Prostate gland (tissue), 2 donors: ENCODE results near the gene AUTS2. TPM values are rescaled to one million over a fixed set of nuclear protein-coding genes. Genes with fewer than 3 reads are reported as not detected.

ENCODE experiments used
- DNase-seq: peaks from one replicate; pipeline ENCODE4 v3.0.0-alpha.2; 2019; ENCODE audit warnings: low spot score
- H3K27ac ChIP-seq, 2 donors: fragments of 200-600 bp; sonication (generic); 2 replicates each; pipeline ENCODE4 v1.5.1; 2017 to 2019
- H3K27me3 ChIP-seq: fragments of 200-600 bp; sonication (generic); replicated peaks from 2 replicates; pipeline ENCODE4 v1.5.1; 2019; ENCODE audit not compliant: insufficient read depth
- H3K36me3 ChIP-seq, 2 donors: fragments of 200-600 bp; sonication (generic); 1 replicate in 1 of 2; 2 replicates in 1 of 2; pipeline versions ENCODE4 v1.5.1 to v1.8.1; 2017 to 2019
- H3K4me1 ChIP-seq: fragments of 200-600 bp; sonication (generic); replicated peaks from 2 replicates; pipeline ENCODE4 v1.5.1; 2019
- H3K4me3 ChIP-seq, 2 donors: fragments of 200-600 bp; sonication (generic); 2 replicates each; pipeline ENCODE4 v1.5.1; 2017 to 2019
- H3K9me3 ChIP-seq: fragments of 200-600 bp; sonication (generic); 2 replicates; pipeline ENCODE4 v1.5.1; 2017
- POLR2A ChIP-seq: fragments of 450-650 bp; IDR thresholded peaks from one replicate; pipeline ENCODE4 v1.6.1; 2016; ENCODE audit warnings: antibody characterized with exemption, mild to moderate bottlenecking
- POLR2AphosphoS5 ChIP-seq: sonication (generic); formaldehyde crosslinking; IDR thresholded peaks from one replicate; pipeline ENCODE4 v1.6.1; 2017; ENCODE audit warnings: antibody characterized with exemption
- WGBS: methylation state at CpG from one replicate; pipeline ENCODE4 v1.1.5; 2018; 5-methylcytosine and 5-hydroxymethylcytosine counted together
- intact Hi-C: fragments of 100-400 bp; cut with DNase I; formaldehyde crosslinking; loops from one replicate; pipeline ENCODE4 v1.14.2; 2022
- total RNA-seq, 2 donors: library from RNA; depleted of rRNA; stranded (reverse); fragments of >200 nt; gene quantifications; one replicate each; pipeline ENCODE4 v1.1.0, GENCODE V29; 2016
- TF ChIP-seq, protein P1 (sequence below), 4 experiments: fragments of 200-600 bp in 2 of 4; fragments of 450-650 bp in 2 of 4; sonication (generic) in 2 of 4; IDR thresholded peaks; 1 replicate in 3 of 4; 2 replicates in 1 of 4; pipeline ENCODE4 v1.5.1; 2016 to 2019; ENCODE audit warnings: antibody characterized with exemption in 4 of 4, mild to moderate bottlenecking in 2 of 4, moderate library complexity in 2 of 4

AUTS2 gene
- total RNA-seq, 2 donors from 2014 or later = 25.0 to 55.2 TPM

GRCh38 chr7:69684369-69685292, 86.4 kb downstream of the AUTS2 start:
- peaks cover 6% of the 10 kb centered on the region for H3K4me1 ChIP-seq
- no peaks in the 10 kb centered on the region for H3K9me3 ChIP-seq
- H3K27me3 ChIP-seq = no peaks in the 10 kb centered on the region
- no peak overlapping the region for H3K4me3 ChIP-seq
- WGBS = 90% methylated on average over 8 of the region's 8 CpGs
- no peak overlapping the region for H3K27ac ChIP-seq
- H3K36me3 ChIP-seq = no peaks in the 10 kb centered on the region
- intact Hi-C loops = no loop called here
- TF ChIP-seq POLR2AphosphoS5 (no peak), POLR2A (no peak)
- no peak for DNase-seq

DNA sequence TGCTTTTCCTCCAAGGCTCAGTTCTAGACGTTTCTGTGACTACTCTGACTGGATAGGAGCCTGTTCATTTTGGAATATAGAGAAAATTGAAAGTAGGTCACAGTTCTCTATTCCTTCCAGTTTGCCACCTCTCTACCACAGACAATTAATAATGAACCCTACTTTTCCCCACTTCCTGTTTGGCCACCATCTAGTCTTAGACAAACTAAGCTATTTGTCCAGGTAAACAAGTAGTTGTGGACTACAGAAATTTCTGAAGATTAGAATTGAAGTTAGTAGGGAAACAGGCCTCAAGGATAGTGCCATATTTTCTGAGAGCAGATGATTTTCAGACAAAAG, 87.0 kb downstream of the AUTS2 start:
- TF ChIP-seq, protein P1, sequence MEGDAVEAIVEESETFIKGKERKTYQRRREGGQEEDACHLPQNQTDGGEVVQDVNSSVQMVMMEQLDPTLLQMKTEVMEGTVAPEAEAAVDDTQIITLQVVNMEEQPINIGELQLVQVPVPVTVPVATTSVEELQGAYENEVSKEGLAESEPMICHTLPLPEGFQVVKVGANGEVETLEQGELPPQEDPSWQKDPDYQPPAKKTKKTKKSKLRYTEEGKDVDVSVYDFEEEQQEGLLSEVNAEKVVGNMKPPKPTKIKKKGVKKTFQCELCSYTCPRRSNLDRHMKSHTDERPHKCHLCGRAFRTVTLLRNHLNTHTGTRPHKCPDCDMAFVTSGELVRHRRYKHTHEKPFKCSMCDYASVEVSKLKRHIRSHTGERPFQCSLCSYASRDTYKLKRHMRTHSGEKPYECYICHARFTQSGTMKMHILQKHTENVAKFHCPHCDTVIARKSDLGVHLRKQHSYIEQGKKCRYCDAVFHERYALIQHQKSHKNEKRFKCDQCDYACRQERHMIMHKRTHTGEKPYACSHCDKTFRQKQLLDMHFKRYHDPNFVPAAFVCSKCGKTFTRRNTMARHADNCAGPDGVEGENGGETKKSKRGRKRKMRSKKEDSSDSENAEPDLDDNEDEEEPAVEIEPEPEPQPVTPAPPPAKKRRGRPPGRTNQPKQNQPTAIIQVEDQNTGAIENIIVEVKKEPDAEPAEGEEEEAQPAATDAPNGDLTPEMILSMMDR (IDR thresholded peaks at IDR 0.05) = no peak
- no peak for TF ChIP-seq POLR2A
- no peak for TF ChIP-seq POLR2AphosphoS5
- H3K27ac ChIP-seq = no peak overlapping the region
- intact Hi-C loops = no loop called here
- no peak overlapping the region for H3K4me3 ChIP-seq
- H3K9me3 ChIP-seq = no peaks in the 10 kb centered on the region
- peaks cover 6% of the 10 kb centered on the region for H3K4me1 ChIP-seq
- DNase-seq = no peak
- H3K27me3 ChIP-seq = no peaks in the 10 kb centered on the region
- H3K36me3 ChIP-seq = no peaks in the 10 kb centered on the region
- 19% methylated on average over 1 of the region's 1 CpG for WGBS

DNA sequence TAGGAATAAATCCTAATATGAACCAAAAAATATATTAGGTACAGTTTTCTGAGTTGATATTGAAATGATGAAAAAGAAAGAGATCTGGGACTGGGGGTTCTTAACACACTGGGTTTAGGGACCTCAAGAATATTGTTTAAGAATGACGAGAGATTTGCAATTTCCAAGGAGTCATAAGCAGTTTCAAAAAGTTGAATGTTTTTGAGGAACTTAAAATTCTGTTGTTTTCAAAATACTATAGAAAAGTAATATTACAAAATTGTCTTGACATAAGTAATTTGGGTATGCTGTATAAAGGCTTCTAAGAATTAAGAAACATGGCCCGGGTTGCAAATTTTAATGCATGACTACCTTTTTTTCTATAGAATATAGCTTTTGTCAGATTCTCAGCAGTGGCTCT, 88.1 kb downstream of the AUTS2 start:
- DNase-seq = no peak
- H3K4me3 ChIP-seq = no peak overlapping the region
- no peaks in the 10 kb centered on the region for H3K36me3 ChIP-seq
- no peaks in the 10 kb centered on the region for H3K9me3 ChIP-seq
- H3K4me1 ChIP-seq = peaks cover 6% of the 10 kb centered on the region
- TF ChIP-seq POLR2A (no peak), POLR2AphosphoS5 (no peak)
- TF ChIP-seq, protein P1 (IDR thresholded peaks at IDR 0.05) = no peak
- WGBS = 97% methylated on average over 2 of the region's 2 CpGs
- no peak overlapping the region for H3K27ac ChIP-seq
- no peaks in the 10 kb centered on the region for H3K27me3 ChIP-seq
- intact Hi-C loops = no loop called here

DNA sequence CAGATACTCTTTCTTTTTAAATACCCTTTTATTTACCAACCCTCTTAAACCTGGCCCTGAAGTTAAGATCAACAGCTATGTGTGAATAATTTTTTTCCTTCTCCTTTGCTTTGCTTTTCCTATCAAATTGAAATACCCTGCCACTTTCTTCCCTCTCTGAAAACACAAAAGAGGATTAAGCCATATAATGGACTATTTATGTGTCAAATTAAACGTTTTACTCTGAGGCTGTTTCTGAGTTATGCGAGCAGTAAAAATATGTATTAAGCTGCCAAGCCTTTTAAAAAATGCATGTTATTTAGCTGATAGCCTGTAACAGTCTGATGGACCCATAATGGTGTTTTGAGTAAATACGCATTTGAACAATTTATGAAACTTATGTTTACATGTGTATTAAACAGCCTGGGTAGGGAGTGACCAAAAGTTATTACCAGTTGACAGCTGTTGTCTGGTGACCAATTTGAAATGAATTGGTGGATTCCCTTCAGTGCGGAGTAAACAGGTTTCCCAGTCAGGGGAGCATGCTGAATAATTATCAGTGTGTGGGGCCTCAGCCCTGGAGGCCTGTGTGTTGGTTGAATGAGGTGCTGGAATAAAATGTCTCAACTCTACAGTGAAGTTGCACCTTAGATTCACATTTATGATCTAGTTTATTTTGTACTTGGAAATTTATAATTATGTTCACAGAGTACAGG, 89.6 kb downstream of the AUTS2 start:
- Histone ChIP-seq H3K4me3 (no peak overlapping the region), H3K9me3 (no peaks in the 10 kb centered on the region), H3K4me1 (peaks cover 6% of the 10 kb centered on the region), H3K36me3 (no peaks in the 10 kb centered on the region), H3K27ac (no peak overlapping the region), H3K27me3 (no peaks in the 10 kb centered on the region)
- TF ChIP-seq POLR2AphosphoS5 = no peak
- TF ChIP-seq, protein P1 (IDR thresholded peaks at IDR 0.05) = no peak
- TF ChIP-seq POLR2A = no peak
- intact Hi-C loops = no loop called here
- no peak for DNase-seq
- 38% methylated on average over 4 of the region's 4 CpGs for WGBS

- intact Hi-C loops = no loop called here
- Histone ChIP-seq H3K4me1 (peaks cover 6% of the 10 kb centered on the region), H3K36me3 (no peaks in the 10 kb centered on the region), H3K9me3 (no peaks in the 10 kb centered on the region), H3K27me3 (no peaks in the 10 kb centered on the region), H3K27ac (no peak overlapping the region), H3K4me3 (no peak overlapping the region)
- TF ChIP-seq POLR2A (no peak), POLR2AphosphoS5 (no peak)
- TF ChIP-seq, protein P1 (IDR thresholded peaks at IDR 0.05) = no peak
- 90% methylated on average over 6 of the region's 6 CpGs for WGBS
- DNase-seq = no peak
These were observed 92.1 kb downstream of the AUTS2 start for GRCh38 chr7:69690329-69690728.
